Germinal center (tissue), 1 donor: ENCODE results near the gene FOXC1.

ENCODE experiments used
- DNase-seq: peaks from one replicate; pipeline ENCODE4 v3.0.0; 2012; ENCODE audit warnings: mixed read lengths, low spot score

FOXC1 gene

DNA sequence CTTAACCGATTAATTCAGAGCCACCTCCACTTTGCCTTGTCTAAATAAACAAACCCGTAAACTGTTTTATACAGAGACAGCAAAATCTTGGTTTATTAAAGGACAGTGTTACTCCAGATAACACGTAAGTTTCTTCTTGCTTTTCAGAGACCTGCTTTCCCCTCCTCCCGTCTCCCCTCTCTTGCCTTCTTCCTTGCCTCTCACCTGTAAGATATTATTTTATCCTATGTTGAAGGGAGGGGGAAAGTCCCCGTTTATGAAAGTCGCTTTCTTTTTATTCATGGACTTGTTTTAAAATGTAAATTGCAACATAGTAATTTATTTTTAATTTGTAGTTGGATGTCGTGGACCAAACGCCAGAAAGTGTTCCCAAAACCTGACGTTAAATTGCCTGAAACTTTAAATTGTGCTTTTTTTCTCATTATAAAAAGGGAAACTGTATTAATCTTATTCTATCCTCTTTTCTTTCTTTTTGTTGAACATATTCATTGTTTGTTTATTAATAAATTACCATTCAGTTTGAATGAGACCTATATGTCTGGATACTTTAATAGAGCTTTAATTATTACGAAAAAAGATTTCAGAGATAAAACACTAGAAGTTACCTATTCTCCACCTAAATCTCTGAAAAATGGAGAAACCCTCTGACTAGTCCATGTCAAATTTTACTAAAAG lies 2.7 kb downstream of the FOXC1 start:
- no peak for DNase-seq

DNA sequence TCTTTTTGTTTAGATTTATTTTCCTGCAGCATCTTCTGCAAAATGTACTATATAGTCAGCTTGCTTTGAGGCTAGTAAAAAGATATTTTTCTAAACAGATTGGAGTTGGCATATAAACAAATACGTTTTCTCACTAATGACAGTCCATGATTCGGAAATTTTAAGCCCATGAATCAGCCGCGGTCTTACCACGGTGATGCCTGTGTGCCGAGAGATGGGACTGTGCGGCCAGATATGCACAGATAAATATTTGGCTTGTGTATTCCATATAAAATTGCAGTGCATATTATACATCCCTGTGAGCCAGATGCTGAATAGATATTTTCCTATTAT lies 3.2 kb downstream of the FOXC1 start:
- no peak for DNase-seq

DNA sequence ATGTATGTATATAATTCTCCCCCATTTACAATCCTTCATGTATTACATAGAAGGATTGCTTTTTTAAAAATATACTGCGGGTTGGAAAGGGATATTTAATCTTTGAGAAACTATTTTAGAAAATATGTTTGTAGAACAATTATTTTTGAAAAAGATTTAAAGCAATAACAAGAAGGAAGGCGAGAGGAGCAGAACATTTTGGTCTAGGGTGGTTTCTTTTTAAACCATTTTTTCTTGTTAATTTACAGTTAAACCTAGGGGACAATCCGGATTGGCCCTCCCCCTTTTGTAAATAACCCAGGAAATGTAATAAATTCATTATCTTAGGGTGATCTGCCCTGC lies 3.6 kb downstream of the FOXC1 start:
- no peak for DNase-seq

DNA sequence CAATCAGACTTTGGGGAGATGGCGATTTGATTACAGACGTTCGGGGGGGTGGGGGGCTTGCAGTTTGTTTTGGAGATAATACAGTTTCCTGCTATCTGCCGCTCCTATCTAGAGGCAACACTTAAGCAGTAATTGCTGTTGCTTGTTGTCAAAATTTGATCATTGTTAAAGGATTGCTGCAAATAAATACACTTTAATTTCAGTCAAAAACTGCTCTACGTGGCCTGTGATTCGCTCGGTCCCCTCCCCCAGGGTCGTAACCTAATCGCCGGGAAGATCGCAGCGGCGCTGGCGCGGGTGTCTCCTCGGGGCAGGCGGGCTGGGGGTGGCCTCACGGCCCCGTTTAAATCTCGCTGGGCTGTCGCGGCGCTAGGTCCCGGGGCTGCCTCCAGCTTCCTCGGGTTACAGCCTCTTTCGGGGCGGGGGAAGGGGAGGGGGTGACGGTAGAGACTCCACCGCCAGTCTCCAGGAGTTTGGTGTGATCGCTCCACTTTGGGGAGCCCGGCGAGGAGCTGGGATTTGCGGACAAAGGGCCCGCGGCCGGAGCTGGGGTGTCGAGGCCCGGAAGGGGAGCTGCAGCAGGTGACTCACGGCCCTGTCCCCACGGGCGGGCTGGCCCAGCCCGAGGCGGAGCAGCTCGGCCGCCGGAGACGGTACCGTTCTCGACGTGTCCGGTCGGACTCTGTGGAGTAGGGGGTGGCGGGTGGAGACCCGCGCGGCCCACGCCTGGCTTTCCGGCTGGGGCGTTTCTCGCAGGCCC lies 4.2 kb downstream of the FOXC1 start:
- DNase-seq, result no peak

DNA sequence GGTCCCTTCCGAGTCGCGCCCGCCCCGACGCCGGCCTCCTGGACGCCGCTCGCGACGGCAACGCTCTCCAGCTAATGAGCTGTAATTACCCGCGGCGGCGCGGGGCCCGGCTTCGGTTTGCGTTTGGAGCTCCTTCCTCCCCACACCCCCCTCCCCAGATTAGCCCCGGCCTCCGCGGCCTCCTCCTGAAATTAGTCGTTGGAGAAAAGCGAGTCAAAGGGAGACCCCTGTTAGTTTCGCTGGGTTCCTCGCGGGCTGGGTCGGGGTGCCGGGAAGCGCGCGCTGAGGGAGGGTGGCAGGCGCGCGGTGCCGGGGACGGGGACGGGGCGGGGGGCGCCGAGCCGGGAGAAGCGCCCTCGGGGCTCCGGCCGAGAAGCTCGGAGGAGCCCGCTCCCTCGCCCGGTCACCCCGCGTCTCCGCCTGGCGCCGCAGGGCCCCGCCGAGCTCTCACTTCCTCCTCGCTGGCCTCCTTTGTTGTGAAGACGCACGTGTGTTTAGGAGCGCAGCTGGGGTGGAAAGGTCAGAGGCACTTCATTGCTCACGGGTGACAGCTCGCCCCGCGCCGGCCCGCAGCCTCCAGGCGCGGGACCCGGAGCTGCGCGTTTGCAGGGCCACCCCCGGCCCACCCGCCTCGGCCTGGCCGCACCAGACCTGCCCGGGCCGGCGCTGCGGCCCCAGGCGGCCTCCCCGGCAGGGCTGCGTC lies 4.9 kb downstream of the FOXC1 start:
- peak; percentile 72 for DNase-seq

DNA sequence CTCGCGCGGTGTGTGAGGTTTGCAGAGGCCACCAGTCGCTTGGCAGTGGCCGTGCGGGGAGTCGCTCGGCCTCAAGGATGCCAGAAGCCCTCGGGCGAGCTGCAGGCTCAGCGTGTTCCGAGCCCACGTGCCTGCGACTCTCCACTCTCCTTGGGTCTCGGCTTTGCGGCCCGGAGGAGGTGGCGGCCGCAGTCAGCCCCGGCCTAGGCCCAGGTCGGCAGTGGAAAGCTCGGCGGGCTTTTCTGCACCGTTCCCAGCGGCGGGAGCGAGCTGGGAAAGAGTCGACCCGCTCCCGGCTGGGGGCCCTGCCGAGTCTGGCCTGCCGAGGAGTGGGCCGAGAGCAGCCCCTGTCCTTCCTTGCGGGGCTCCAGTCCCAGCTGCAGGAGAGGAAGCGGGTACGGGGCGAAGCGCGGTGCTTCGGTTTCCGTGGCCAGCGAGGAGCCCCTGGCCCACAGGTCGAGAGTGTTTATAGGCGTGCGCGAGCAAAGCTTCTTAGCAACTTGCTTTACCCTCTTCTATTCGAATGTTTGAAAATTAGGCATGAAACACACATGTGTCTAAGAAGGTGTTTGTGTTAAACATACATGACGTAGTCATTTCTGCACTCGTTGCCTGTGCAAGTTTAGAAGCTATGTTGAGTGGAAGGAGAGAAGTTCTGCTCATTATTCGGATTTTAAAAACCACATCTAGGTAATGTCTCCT lies 5.6 kb downstream of the FOXC1 start:
- DNase-seq, result no peak

DNA sequence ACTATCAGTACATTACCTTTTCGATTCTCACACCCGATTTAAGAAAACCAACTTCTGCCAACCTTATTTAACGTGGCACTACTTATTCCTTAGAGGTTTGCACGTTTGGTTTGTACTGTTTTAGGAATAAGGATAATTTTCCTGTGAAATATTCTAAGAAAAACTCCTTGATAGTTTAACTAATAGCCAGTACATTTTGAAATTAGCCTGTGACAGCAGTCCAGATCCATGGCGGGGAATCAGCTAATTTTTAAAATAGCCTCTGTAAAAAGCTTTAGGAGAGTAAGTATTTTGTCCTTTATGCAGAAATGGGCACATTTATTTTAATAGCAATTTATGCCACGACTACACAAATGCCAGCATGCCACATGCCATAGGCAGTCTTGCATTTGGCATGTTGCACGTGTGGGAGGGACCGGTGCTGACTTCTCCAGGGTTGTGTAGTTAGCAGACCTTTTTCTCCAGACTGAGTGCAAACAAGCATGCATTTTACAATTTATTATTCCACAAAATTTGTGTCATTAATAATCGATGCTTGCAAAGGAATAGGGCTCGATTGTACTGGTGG lies 6.2 kb downstream of the FOXC1 start:
- no peak for DNase-seq

DNA sequence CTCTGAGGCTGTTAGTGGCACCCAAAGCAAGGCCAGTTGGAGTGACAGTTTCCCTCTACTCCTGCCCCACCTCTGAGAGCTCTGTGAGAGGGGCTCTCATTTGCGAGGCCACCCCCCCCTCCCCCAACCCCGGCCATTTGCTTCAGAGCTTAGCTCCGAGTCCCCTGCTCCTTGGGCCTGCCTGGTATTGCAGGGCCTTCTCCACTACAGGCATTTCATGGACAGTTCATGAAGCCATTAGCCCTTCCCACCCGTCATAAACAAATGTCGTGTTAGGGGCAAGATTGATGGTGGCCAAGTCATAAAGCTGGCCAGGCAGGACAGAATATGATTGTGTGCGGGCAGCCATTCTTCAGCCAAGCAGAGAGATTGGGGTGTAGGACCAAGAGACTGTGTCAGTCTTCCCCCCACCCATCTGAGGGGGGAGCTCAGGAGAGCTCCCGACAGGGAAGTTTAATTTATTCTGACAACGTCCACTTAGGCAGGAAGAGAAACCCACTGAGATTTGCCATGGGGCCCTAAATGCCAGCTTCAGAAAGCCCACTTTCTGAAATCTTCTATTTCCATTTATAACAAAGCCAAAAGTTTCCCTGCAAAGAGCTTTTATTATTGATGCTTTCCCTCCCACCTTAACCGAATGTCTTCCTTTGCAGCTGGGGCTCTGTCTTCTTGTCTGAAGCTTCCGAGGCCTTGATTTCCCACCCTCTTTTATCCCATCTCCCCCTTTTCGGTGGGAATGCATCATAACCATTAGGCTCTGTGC lies 7.2 kb downstream of the FOXC1 start:
- DNase-seq, result no peak

DNA sequence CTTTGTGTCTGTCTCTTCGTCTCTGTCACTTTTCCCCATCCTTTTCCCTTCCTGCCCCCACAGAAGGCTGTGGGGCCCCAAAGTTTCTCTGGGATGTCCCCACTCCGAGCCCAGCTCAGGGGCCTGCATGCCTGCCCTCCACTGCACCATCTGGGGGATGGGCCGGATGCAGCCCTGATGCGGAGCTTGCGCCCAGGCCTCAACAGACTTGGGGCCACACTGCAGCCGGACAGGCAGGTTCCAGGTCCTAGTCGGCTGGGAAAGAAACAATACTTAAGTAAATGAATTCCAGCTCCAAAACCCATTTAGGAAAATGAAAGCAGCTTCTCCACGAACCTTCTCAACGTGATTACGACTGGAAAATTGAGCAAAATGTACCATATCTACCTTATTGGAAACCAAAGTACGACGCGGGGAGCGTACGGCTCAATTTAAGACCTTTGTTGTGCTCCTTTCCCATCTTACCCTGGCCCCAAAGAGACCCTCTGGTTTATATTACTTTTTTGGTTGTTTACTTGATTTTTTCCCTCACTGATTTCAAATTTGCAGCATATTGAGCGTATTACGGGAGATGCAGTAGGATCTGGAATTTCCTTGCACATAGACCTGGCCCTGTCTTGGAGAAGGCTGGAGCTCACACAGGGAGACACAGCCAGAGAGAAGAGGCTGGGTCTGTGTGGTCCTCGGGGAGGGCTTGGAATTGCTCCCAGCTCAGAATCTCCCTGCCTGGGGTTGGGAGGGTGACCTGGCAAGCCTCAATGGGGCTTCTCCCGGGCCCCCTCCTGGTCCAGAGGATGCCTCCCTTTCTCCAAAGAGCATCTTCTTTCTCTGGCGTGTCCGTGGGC lies 8.0 kb downstream of the FOXC1 start:
- no peak for DNase-seq

DNA sequence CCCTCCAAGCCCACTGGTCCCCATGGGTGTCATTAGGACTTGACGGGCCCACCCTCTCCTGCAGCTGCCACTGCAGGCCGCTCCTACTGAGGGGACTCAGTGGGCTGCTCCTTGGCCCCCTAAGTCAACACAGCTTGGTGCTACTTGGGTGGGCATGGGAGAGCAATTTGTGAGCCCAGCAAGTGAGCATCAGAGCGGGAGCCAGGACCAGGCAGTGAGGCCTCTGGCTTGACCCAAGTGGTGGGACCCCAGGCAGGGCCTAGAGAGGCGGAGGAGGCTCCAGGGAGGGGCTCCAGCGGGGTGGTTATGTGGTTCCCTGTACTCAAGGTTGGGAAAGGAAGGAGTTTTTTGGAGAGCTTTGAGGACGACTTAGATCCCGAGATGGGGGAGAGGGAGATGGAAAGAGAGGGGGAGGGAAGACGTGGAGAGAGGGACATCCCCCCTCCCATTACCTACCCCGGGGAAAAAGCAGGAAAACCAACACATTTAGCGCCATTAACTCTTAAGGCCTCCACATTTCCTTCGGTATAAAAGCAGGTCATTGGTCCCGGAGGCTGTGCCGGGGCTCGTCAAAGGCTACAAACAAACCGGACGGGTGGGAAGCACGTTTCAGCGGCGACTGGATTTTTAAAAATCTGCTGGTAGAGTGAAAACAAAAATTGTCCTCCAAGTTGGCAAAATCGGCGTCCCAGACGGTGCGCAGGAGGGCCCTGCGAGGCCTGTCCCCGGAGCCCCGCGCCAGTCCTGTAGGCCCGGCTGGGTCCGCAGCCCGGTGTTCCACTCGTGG lies 8.8 kb downstream of the FOXC1 start:
- no peak for DNase-seq

DNA sequence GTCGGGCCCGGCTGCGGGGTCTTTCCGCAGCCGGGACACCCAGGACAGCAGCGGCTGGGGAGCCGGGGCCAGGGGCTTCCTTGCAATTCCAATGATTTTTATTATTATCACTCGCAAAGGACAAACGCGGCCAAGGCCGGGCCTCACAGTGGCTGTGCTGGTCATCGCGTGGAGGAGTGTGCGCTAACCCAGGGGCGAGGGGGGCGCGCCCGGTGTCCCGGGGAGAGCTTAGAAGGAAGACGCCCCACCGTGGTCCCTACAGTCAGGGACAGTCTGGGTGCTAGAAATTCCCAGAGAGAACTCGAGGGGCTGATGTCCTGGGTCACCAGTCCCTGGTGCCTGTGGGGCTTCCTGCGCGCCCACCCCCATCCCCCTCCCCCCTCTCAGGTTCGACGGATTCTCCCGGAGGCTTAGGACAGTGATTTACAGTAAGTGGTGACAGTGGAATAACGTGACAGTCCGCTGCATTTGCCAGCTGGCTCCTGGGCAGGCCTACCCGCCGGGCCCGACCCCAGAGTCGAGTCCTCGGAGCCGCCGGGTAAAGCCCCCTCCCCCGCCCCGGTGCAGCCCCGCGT lies 9.5 kb downstream of the FOXC1 start:
- no peak for DNase-seq

DNA sequence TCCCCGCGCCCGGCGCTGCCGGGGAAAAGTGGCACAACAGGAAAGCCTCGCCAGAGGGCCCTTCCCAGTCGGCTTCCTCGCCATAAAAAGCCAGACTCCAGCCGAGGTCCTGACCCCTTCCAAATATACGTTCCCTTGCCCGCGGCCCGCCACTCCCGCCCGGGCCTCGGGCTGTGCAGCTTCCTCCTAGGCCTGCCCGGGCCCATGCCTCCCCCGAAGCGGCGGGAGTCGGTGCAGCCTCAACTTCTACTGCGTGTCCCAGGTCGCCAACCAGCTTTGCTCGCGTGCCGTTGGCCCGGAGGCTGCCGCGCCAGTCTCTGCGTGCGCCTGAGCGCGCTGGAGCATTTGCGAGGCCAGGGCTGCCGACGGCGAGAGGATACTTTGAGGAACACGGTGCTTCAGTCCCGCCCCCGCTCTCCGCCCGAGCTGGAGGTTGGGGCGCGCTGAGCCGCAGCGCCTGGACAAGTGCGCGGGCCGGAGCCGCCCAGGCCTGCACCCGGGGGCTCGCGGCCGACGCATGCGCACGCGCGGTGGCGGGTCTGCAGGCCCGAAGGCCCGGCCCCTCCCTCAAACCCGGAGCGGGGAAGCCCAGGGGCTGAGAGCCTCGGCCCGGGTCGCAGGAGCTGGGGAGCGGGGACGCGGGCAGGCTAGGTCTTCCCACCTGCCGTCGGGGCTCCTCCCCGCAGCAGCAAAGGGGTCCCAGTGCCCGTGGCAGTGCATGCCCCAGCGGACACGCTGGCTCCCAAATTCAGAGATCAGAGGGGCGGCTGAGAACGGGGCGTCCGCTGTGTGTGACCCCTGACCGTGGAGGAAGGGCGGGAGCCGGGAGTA lies 10.2 kb downstream of the FOXC1 start:
- DNase-seq, result no peak

DNA sequence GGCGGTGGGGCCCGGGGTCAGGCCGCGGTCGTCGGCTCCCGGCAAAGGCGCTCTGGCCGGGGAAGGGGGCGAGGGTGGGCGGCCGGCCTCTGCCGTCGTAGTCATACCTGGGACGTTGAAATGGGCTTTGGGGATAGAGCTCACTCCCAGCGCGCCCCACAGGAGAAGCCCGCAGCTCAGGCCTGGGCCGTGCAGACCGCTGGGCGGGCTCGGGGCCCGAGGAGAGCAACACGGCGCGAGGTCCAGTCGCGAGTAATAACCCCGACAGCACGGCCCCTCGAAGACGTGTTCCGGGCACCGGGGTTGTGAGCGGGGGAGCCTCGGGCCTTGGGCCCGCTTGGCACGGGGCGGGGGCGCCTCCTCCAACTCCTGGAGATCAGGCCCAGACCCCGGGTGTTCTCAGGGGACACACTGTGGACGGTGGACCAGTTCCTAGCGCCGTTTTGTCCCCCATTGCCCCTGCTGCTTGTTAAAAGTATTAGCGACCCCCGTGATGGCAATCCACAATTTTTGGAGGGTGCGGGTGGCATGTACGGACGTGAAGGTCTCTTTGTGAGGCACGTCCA lies 10.9 kb downstream of the FOXC1 start:
- DNase-seq, result no peak

DNA sequence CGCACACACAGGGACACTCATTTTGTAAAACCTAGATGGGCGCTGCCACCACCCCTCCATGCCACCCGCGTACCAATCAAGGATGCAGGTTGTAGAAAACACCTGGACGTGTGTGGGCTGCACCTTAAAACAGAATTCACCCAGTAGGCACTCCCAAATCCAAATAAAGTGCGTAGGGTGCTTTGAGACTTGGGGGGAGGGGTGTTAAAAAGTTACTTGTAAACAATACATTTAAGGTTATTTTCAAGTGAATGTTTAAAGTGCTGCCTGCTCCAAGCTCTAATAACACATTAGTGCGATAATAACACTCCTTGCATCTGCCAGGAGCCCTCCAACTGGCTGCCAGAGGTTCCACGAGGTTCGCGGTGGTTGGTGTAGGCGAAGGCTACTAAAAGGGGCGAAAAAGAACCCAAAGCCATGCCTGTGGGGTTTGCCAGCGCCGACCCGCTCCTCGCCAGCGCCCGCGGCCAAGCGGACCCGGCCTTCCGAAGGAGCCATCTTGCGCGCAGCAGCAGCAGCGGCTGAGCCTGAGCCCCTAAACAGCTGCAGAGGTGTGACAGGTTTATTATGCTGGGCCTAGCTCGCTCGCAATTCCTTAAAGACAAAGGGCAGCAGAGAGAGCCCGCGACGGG lies 11.5 kb downstream of the FOXC1 start:
- no peak for DNase-seq

DNA sequence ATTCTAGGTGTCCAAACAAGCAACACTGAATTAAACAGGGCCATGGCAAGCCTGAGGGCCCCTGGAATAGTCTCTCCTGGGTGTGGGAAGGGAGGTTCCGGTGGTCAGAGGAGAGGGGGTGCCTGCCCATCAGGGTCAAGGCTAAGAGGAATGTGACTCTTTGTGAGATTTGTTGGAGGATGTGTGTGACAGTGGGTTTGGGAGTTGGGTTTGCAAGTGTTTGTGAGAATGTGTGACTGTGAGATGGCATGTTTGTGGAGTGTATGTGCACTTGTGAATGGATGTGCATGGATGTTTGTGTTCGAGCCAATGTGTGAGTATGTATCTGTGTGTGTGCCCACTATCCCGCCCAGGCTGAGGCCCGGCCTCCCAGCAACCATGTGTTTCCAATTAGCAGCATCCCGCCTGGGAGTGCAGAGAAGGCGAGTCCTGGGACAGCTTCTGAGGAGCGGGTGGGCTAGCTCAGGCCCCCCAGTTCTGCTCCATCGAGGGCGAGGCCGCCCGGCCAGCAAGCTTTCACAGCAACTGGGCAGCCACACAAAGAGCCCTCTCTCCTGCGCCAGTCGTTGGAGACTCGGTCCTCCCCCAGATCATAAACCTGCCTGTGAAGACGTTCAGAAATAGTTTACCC lies 12.6 kb downstream of the FOXC1 start:
- DNase-seq, result no peak

DNA sequence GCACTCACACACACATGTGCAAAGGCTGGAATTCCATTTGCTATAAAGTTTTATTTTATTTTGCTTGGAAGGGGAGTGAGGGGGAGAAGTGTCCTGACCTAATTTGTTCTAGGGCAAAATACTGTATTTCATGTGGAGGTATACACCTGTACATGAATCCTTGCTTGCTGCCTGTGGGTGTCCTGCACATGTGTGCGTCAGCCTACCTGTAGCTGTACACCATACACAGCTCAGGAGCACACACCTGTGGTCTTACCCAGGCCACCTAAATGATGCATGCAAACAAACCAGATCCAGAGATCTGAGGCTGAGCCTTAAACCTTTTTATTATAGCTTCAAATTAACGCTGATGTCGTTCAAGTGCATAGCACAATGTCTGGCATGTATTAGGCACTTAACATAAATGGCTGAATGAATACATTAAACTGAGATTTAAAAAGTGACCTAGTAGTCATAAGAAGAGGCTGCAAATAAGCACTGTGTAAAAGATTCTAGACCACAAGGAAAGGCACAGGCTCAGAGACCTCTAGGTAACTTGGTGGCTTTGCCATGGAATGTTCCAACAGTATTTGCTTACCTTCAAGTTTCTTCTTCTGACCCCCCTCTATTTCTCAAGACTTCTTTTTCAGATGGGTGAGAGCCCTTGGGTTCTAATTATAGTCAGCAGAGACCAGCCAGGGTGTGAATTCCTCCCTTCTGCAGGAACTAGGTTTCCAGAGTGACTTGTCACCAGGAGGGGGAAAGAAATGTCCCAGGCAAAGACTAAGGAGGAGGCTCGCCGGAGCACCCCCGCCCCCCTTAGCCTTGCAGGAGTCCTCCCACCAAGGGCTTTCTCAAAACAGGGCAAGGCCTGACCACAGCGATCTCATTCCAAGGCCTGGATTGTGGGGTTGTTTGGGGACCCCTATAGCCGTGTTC lies 13.4 kb downstream of the FOXC1 start:
- DNase-seq, result no peak

DNA sequence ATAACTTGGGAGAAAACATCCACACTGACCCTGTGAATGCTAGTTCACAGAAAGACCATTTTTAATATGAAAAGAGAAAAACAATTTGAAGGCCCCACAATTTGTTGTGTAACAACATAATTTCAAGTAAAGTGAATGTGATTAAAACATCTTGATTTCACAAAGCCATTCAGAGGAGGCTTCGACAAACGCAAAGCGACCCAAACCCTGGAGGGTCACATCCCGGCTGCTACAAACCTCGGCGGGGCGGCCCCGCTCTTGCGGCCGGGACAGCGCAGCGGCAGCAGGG lies 14.0 kb downstream of the FOXC1 start:
- no peak for DNase-seq
